ENCODE results near the gene SLC22A13.

GRCh38 chr3:38278841-38279240, 13.2 kb downstream of the SLC22A13 start:
- TF ChIP-seq CTCF (IDR thresholded peaks at IDR 0.05) (no peak), POLR2A (IDR thresholded peaks at IDR 0.05) (no peak)

Measured in testis (tissue), 2 donors.